ENCODE measurements around the gene C3orf52. TPM values are rescaled to one million over a fixed set of nuclear protein-coding genes. Genes with fewer than 3 reads are reported as not detected.
A peak's percentile ranks its signal among the peaks of the same experiment; 100 is the strongest.

C3orf52 gene
- total and polyA plus RNA-seq, 10 of the 15 experiments (the other 5 are each of a cell fraction or from before 2014, with no cell fraction given): 0.15 to 1.9 (median 0.73) TPM

DNA sequence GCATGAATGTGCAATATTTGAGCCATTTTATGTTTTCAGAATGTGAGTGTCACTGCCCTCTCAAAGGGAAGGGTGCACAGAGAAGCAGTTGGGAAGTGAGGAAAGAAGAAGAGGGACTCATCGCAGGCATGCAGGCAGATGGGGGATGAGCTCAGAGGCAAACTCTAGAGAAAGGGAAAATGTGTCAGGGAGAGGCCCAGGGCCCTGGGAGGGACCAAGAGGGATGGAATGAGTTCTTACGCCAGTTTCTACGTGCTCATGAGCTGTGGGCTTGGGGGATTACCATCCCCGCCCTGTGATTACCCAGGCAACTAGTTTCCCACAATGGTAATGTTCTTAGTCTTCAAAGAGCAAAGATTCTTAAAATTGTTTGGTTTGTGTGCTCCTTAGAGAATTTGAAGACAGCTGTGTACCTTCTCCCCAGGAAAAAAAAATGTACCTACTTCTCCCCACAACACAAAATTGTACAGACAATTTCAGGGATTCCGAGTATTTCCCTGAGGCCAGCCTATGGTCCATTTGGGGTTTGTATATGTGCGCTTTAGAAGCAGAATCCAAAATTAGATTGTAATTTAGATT, 29.1 kb downstream of the C3orf52 start (continued):
- TF ChIP-seq BCLAF1 (IDR thresholded peaks at IDR 0.05): no peak
- TF ChIP-seq EED (IDR thresholded peaks at IDR 0.05; ENCODE audit: low read depth): peak; percentile 89
- peak; percentile 62 for TF ChIP-seq MTA2 (IDR thresholded peaks at IDR 0.05; ENCODE audit: low read depth)
- no peak for TF ChIP-seq NR2C2 (IDR thresholded peaks at IDR 0.05; ENCODE audit: borderline replicate concordance, control insufficient read depth, insufficient read length, low read depth)
- TF ChIP-seq RAD21 (IDR thresholded peaks at IDR 0.05; ENCODE audit: insufficient read depth, low read depth, low read length): 0 out of 2 replicates have a peak, but pooled peaks have one; percentile 6
- TF ChIP-seq NBN (IDR thresholded peaks at IDR 0.05): peak; percentile 57
- TF ChIP-seq MXI1 (IDR thresholded peaks at IDR 0.05; ENCODE audit: low read depth, low read length): no peak
- peak; percentile 68 for TF ChIP-seq CREM (IDR thresholded peaks at IDR 0.05; ENCODE audit: low read depth)
- TF ChIP-seq FOXM1 (IDR thresholded peaks at IDR 0.05; ENCODE audit: low read depth, low read length): peak; percentile 84; the same call in 1 of the 2 replicates
- peak; percentile 66 for TF ChIP-seq ZNF384 (IDR thresholded peaks at IDR 0.05; ENCODE audit: borderline replicate concordance, low read depth, low read length)
- TF ChIP-seq, protein P1, sequence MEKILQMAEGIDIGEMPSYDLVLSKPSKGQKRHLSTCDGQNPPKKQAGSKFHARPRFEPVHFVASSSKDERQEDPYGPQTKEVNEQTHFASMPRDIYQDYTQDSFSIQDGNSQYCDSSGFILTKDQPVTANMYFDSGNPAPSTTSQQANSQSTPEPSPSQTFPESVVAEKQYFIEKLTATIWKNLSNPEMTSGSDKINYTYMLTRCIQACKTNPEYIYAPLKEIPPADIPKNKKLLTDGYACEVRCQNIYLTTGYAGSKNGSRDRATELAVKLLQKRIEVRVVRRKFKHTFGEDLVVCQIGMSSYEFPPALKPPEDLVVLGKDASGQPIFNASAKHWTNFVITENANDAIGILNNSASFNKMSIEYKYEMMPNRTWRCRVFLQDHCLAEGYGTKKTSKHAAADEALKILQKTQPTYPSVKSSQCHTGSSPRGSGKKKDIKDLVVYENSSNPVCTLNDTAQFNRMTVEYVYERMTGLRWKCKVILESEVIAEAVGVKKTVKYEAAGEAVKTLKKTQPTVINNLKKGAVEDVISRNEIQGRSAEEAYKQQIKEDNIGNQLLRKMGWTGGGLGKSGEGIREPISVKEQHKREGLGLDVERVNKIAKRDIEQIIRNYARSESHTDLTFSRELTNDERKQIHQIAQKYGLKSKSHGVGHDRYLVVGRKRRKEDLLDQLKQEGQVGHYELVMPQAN (conservative IDR thresholded peaks at IDR 0.05): no peak; the same call in 1 of the 2 replicates
- TF ChIP-seq ZNF687 (IDR thresholded peaks at IDR 0.05): peak; percentile 67
- TF ChIP-seq SMARCA5 (IDR thresholded peaks at IDR 0.05): 0 out of 2 replicates have a peak, but pooled peaks have one; percentile 12
- peak; percentile 80; the same call in 1 of the 2 replicates for TF ChIP-seq CHD1 (IDR thresholded peaks at IDR 0.05; ENCODE audit: low read depth, low read length)
- TF ChIP-seq MEF2B (IDR thresholded peaks at IDR 0.05; ENCODE audit: partially characterized antibody, poor library complexity, severe bottlenecking): peak; percentile 96
